ENCODE results near the gene INSL3. TPM values are rescaled to one million over a fixed set of nuclear protein-coding genes. Genes with fewer than 3 reads are reported as not detected.

INSL3 gene
- total RNA-seq, 4 donors from 2014 or later = not detected

GRCh38 chr19:17865364-17866311, 44.3 kb upstream of the INSL3 start:
- 66 to 73% methylated on average over 12 to 13 of the region's 13 CpGs for WGBS, 2 donors
- Histone ChIP-seq H3K4me3 (no peak overlapping the region), H3K27me3 (peaks cover 0 to 14% of the 10 kb centered on the region in 2 donors), H3K9me3 (no peaks in the 10 kb centered on the region), H3K4me1 (peaks cover 0 to 17% (median 13%) of the 10 kb centered on the region in 4 donors), H3K27ac (no peak overlapping the region), H3K36me3 (peaks cover 9 to 59% (median 24%) of the 10 kb centered on the region in 3 donors)
- TF ChIP-seq EP300 (IDR thresholded peaks at IDR 0.05) (no peak), POLR2A (IDR thresholded peaks at IDR 0.05) (no peak)
- TF ChIP-seq, protein P1, sequence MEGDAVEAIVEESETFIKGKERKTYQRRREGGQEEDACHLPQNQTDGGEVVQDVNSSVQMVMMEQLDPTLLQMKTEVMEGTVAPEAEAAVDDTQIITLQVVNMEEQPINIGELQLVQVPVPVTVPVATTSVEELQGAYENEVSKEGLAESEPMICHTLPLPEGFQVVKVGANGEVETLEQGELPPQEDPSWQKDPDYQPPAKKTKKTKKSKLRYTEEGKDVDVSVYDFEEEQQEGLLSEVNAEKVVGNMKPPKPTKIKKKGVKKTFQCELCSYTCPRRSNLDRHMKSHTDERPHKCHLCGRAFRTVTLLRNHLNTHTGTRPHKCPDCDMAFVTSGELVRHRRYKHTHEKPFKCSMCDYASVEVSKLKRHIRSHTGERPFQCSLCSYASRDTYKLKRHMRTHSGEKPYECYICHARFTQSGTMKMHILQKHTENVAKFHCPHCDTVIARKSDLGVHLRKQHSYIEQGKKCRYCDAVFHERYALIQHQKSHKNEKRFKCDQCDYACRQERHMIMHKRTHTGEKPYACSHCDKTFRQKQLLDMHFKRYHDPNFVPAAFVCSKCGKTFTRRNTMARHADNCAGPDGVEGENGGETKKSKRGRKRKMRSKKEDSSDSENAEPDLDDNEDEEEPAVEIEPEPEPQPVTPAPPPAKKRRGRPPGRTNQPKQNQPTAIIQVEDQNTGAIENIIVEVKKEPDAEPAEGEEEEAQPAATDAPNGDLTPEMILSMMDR (IDR thresholded peaks at IDR 0.05) = no peak
- DNase-seq (ENCODE audit: low spot score in 2 of 2) = no peak

GRCh38 chr19:17863520-17864182, 42.3 kb upstream of the INSL3 start:
- WGBS, 2 donors = 83 to 88% methylated on average over 6 to 8 of the region's 8 CpGs
- no peak for DNase-seq (ENCODE audit: low spot score in 2 of 2)
- peaks cover 0 to 24% (median 16%) of the 10 kb centered on the region in 4 donors for H3K4me1 ChIP-seq
- H3K27me3 ChIP-seq = no peaks in the 10 kb centered on the region
- H3K9me3 ChIP-seq = no peaks in the 10 kb centered on the region
- TF ChIP-seq POLR2A (IDR thresholded peaks at IDR 0.05) (no peak), EP300 (IDR thresholded peaks at IDR 0.05) (no peak)
- TF ChIP-seq, protein P1 (IDR thresholded peaks at IDR 0.05) = no peak
- no peak overlapping the region for H3K27ac ChIP-seq
- peaks cover 9 to 59% (median 24%) of the 10 kb centered on the region in 3 donors for H3K36me3 ChIP-seq
- no peak overlapping the region for H3K4me3 ChIP-seq

DNA sequence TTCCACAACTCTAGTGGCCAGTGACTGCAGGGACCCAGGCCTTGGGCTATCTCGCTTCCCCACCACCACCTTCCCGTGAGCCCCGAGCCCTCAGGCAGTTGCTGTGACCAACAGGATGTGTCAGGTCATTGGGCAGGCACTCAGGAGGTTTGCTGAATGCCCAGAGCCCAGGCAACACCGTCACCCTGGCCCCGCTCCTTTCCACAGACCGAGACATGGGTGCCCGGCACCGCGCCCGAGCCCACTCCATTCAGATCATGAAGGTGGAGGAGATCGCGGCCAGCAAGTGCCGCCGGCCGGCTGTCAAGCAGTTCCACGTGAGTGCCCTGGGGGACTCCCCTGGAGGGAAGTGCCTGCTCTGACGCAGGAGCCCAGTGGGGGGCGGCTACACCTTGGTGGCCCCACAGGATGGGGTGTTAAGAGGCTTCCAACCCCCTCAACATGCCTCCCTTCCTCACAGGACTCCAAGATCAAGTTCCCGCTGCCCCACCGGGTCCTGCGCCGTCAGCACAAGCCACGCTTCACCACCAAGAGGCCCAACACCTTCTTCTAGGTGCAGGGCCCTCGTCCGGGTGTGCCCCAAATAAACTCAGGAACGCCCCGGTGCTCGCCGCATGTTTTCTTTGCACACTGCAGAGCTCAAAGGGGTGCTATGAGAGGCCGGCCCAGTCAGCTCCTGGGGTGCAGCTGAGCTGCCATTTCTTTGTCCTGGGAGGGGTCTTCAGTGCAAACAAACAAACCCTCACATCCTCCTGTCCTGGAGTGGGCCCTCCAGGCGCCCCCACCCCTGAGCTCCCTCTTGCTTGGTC, 41.6 kb upstream of the INSL3 start:
- no peak for DNase-seq (ENCODE audit: low spot score in 2 of 2)
- H3K9me3 ChIP-seq = no peaks in the 10 kb centered on the region
- H3K4me1 ChIP-seq = peaks cover 0 to 24% (median 16%) of the 10 kb centered on the region in 4 donors
- H3K27ac ChIP-seq = no peak overlapping the region
- TF ChIP-seq POLR2A (IDR thresholded peaks at IDR 0.05) (no peak), EP300 (IDR thresholded peaks at IDR 0.05) (no peak)
- TF ChIP-seq, protein P1 (IDR thresholded peaks at IDR 0.05) = no peak
- no peaks in the 10 kb centered on the region for H3K27me3 ChIP-seq
- H3K4me3 ChIP-seq = no peak overlapping the region
- H3K36me3 ChIP-seq = peaks cover 9 to 59% (median 24%) of the 10 kb centered on the region in 3 donors
- WGBS, 2 donors = 89 to 91% methylated on average over 21 to 28 of the region's 31 CpGs

DNA sequence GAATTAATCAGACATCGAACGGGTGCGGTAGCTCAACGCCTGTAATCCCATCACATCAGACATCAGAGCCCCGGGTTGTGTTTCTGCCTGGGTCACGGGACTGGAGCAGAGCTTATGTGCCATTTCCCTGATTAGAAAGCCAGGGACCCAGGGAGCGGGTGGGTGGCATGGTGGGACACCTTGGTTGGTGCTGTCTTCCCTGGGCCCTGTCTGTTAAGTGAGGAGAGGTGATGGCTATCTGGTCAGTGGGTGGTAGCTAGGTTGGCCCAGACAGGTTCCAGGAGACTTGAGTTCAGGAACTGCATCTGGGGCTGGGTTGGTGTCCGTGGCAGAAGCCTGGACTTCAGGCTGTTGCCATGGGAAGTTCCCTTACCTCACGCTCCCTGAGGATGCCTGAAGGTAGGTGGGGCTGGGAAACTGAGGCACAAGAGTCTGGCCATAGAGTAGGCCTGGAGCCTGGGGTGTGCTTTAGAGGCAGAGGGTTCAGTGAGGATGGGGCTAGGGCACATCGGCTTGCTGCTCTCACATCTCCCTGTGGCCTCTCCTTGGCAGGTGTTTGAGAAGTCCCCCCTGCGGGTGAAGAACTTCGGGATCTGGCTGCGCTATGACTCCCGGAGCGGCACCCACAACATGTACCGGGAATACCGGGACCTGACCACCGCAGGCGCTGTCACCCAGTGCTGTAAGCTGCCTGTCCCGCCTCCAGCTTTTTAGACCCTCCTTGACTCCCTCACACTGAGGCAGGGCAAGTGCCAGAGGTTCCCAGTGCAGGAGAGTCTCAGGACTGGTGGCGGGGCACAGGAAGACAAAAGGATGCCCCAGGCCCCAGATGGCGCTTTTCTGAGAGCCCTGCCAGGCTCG, 40.5 kb upstream of the INSL3 start:
- TF ChIP-seq EP300 (IDR thresholded peaks at IDR 0.05) = no peak
- no peak for TF ChIP-seq POLR2A (IDR thresholded peaks at IDR 0.05)
- TF ChIP-seq, protein P1 (IDR thresholded peaks at IDR 0.05) = no peak
- Histone ChIP-seq H3K27ac (peak overlapping the region in 1 of 4 donors; percentile 96), H3K4me3 (peak overlapping the region in 1 of 4 donors; percentile 98), H3K4me1 (peaks cover 0 to 24% (median 16%) of the 10 kb centered on the region in 4 donors), H3K27me3 (no peaks in the 10 kb centered on the region), H3K9me3 (no peaks in the 10 kb centered on the region), H3K36me3 (peaks cover 9 to 59% (median 24%) of the 10 kb centered on the region in 3 donors)
- 86 to 88% methylated on average over 13 to 23 of the region's 23 CpGs for WGBS, 2 donors
- DNase-seq (ENCODE audit: low spot score in 2 of 2) = no peak

Measured in tibial nerve (tissue), 4 donors.